Epithelial cell of esophagus (primary cell): Measurements from ENCODE around the gene CAMK2B.

Experiments
- DNase-seq: peaks from one replicate; pipeline ENCODE4 v3.0.0; 2010; ENCODE audit warnings: low read depth
- H3K4me3 ChIP-seq: 2 replicates; pipeline ENCODE4 v1.5.1; 2011; ENCODE audit warnings: mild to moderate bottlenecking, low read length, control low read depth
- CTCF ChIP-seq: IDR thresholded peaks from 2 replicates; pipeline ENCODE4 v1.5.1; 2011; ENCODE audit warnings: low read depth, mild to moderate bottlenecking, low read length, control low read depth, inconsistent platforms; ENCODE audit not compliant: insufficient read depth; ENCODE audit errors: missing control alignments

Gene CAMK2B

DNA sequence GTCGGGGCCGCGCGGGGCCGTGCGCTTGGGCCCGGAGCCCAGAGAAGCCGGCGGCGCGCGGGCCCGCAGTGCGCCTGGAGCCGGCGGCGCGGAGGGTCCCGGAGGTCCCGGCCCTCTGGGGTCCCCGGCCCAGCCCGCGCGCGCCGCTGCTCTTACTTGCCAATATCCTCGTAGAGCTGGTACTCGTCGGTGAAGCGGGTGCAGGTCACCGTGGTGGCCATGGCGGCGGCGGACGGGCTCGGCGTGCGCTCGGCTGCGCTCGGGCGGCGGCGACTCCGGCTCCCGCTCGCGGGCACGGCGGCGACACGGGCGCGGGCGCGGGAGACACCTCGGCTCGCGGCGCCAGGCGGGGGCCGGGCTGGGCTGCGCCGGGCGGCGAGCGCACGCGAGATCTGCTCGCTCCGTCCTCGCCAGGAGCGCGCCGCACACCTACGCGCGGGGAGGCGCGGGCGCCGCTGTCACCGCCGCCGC is at the start of gene CAMK2B:
CAMK2B (minus strand) TSS at position 394 of the 471 bp plus-strand sequence; CDS start at position 221, 173 bp downstream.
- H3K4me3 ChIP-seq, result no peak within 1 kb of the TSS
- no peak for DNase-seq
- TF ChIP-seq CTCF, result no peak

GRCh38 chr7:44374007-44374763 is 48.8 kb upstream of the CAMK2B start:
- no peak for DNase-seq
- no peak for TF ChIP-seq CTCF
- no peak overlapping the region for H3K4me3 ChIP-seq

- no peak overlapping the region for H3K4me3 ChIP-seq
- no peak for DNase-seq
- TF ChIP-seq CTCF, result no peak
These were observed 48.0 kb upstream of the CAMK2B start for GRCh38 chr7:44373418-44373740.

- no peak for TF ChIP-seq CTCF
- peak; percentile 35 for DNase-seq
- no peak overlapping the region for H3K4me3 ChIP-seq
These were observed 47.4 kb upstream of the CAMK2B start for GRCh38 chr7:44372560-44373417.

DNA sequence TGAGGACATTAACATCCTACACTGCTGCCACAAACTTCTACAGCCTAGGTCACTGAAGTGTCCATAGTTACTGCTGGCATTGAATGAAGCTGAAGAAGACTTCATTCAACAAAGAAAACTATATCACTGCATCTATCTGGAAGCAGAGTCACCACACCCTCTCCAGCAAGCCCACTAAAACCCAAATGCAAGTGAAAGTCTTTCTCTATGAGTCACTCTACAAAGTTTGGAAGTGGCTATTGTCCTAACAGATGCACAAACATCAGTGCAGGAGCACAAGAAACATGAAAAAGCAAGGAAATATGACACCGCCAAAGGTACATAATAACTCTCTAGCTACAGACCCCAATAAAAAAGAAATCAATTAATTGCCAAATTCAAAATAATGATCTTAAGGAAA is 43.5 kb upstream of the CAMK2B start:
- no peak for TF ChIP-seq CTCF
- DNase-seq, result no peak
- no peak overlapping the region for H3K4me3 ChIP-seq

- no peak for DNase-seq
- no peak overlapping the region for H3K4me3 ChIP-seq
- TF ChIP-seq CTCF, result no peak
These were observed 43.1 kb upstream of the CAMK2B start for GRCh38 chr7:44368455-44368854.
